ENCODE results near the gene UMODL1. TPM values are rescaled to one million over a fixed set of nuclear protein-coding genes. Genes with fewer than 3 reads are reported as not detected.

Gene UMODL1
- total and polyA plus RNA-seq, 10 of the 15 experiments (the other 5 are each of a cell fraction or from before 2014, with no cell fraction given), result 0.01 to 0.11 (median 0.03) TPM; not detected in 5

- peak; percentile 55 for TF ChIP-seq PBX3 (IDR thresholded peaks at IDR 0.05; ENCODE audit: insufficient replicate concordance, low read depth, low read length)
- no peak for TF ChIP-seq NKRF (conservative IDR thresholded peaks at IDR 0.05)
- peak; percentile 99 for TF ChIP-seq RAD21 (IDR thresholded peaks at IDR 0.05; ENCODE audit: insufficient read depth, low read depth, low read length)
- TF ChIP-seq YY1 (IDR thresholded peaks at IDR 0.05; ENCODE audit: low read depth, low read length), result peak; percentile 69
- peak; percentile 55; the same call in 1 of the 2 replicates for TF ChIP-seq PAX5 (IDR thresholded peaks at IDR 0.05; ENCODE audit: borderline replicate concordance, low read depth, low read length)
- no peak for TF ChIP-seq DPF2 (IDR thresholded peaks at IDR 0.05)
- TF ChIP-seq ZNF217 (IDR thresholded peaks at IDR 0.05), result no peak
- TF ChIP-seq E2F8 (IDR thresholded peaks at IDR 0.05; ENCODE audit: low read depth, partially characterized antibody), result no peak
- TF ChIP-seq SMARCA5 (IDR thresholded peaks at IDR 0.05), result peak; percentile 37; the same call in 1 of the 2 replicates
These were observed 93.1 kb downstream of the UMODL1 start (continued) for GRCh38 chr21:42164064-42164789.

Data from GM12878 (cell line).